Upper lobe of right lung (tissue), 1 donor: ENCODE data around the gene SERPINB6. TPM values are rescaled to one million over a fixed set of nuclear protein-coding genes. Genes with fewer than 3 reads are reported as not detected.

ENCODE experiments used
- ATAC-seq: fragments of 200-7000 bp; cut with Tn5 transposase; one replicate; pipeline ENCODE4 v1.9.1; 2020; ENCODE audit warnings: mild to moderate bottlenecking, moderate library complexity
- DNase-seq: peaks from one replicate; pipeline ENCODE4 v3.0.0-alpha.2; 2020
- H3K27ac ChIP-seq: fragments of 200-600 bp; one replicate; pipeline ENCODE4 v1.8.0; 2022
- H3K27me3 ChIP-seq: fragments of 200-600 bp; one replicate; pipeline ENCODE4 v1.8.0; 2022; ENCODE audit warnings: mild to moderate bottlenecking
- H3K36me3 ChIP-seq: fragments of 200-600 bp; one replicate; pipeline ENCODE4 v1.8.0; 2022
- H3K4me1 ChIP-seq: fragments of 200-600 bp; one replicate; pipeline ENCODE4 v1.8.0; 2022
- H3K4me3 ChIP-seq: fragments of 200-600 bp; one replicate; pipeline ENCODE4 v1.8.0; 2022; ENCODE audit warnings: mild to moderate bottlenecking
- H3K9me3 ChIP-seq: fragments of 200-600 bp; one replicate; pipeline ENCODE4 v1.8.0; 2022
- intact Hi-C: fragments of 100-400 bp; cut with DNase I; formaldehyde crosslinking; loops from one replicate; pipeline ENCODE4 v1.11.0; 2022
- total RNA-seq: library from RNA; stranded (reverse); fragmentation: NEBNext Ultra II Directional; extraction: Animal tissue kit (Norgen Biotek cat#: 25700); gene quantifications from one replicate; pipeline ENCODE4 v1.2.1, GENCODE V29; 2021
- TF ChIP-seq, protein P1 (sequence below): fragments of 200-600 bp; IDR thresholded peaks from one replicate; pipeline ENCODE4 v1.8.0; 2022; ENCODE audit warnings: antibody characterized with exemption
- donor health status: DM: no; HTN: yes; CAD: no; lungs with severe emphysema.

Gene SERPINB6
- total RNA-seq, 1 donor from 2014 or later: 157 TPM

GRCh38 chr6:2960935-2961334 lies 10.4 kb downstream of the SERPINB6 start:
- Histone ChIP-seq H3K27me3 (no peaks in the 10 kb centered on the region), H3K4me1 (peaks cover 64% of the 10 kb centered on the region), H3K4me3 (no peak overlapping the region), H3K27ac (peak overlapping the region; percentile 78), H3K36me3 (peaks cover 9% of the 10 kb centered on the region), H3K9me3 (no peaks in the 10 kb centered on the region)
- TF ChIP-seq, protein P1, sequence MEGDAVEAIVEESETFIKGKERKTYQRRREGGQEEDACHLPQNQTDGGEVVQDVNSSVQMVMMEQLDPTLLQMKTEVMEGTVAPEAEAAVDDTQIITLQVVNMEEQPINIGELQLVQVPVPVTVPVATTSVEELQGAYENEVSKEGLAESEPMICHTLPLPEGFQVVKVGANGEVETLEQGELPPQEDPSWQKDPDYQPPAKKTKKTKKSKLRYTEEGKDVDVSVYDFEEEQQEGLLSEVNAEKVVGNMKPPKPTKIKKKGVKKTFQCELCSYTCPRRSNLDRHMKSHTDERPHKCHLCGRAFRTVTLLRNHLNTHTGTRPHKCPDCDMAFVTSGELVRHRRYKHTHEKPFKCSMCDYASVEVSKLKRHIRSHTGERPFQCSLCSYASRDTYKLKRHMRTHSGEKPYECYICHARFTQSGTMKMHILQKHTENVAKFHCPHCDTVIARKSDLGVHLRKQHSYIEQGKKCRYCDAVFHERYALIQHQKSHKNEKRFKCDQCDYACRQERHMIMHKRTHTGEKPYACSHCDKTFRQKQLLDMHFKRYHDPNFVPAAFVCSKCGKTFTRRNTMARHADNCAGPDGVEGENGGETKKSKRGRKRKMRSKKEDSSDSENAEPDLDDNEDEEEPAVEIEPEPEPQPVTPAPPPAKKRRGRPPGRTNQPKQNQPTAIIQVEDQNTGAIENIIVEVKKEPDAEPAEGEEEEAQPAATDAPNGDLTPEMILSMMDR: no peak
- no peak for ATAC-seq
- intact Hi-C loops: no loop called here
- DNase-seq: no peak

- ATAC-seq (peak; percentile 4), DNase-seq (no peak)
- Histone ChIP-seq H3K9me3 (no peaks in the 10 kb centered on the region), H3K4me1 (peaks cover 64% of the 10 kb centered on the region), H3K36me3 (peaks cover 12% of the 10 kb centered on the region), H3K27me3 (no peaks in the 10 kb centered on the region), H3K27ac (peak overlapping the region; percentile 78), H3K4me3 (no peak overlapping the region)
- intact Hi-C loops: no loop called here
- TF ChIP-seq, protein P1: no peak
These were observed 11.3 kb downstream of the SERPINB6 start for GRCh38 chr6:2959909-2960719.

- Histone ChIP-seq H3K4me1 (peaks cover 64% of the 10 kb centered on the region), H3K27me3 (no peaks in the 10 kb centered on the region), H3K9me3 (no peaks in the 10 kb centered on the region), H3K4me3 (no peak overlapping the region), H3K36me3 (peaks cover 25% of the 10 kb centered on the region), H3K27ac (peak overlapping the region; percentile 78)
- ATAC-seq (peak; percentile 9), DNase-seq (no peak)
- intact Hi-C loops: no loop called here
- TF ChIP-seq, protein P1: no peak
These were observed 12.6 kb downstream of the SERPINB6 start for GRCh38 chr6:2958776-2959175.

DNA sequence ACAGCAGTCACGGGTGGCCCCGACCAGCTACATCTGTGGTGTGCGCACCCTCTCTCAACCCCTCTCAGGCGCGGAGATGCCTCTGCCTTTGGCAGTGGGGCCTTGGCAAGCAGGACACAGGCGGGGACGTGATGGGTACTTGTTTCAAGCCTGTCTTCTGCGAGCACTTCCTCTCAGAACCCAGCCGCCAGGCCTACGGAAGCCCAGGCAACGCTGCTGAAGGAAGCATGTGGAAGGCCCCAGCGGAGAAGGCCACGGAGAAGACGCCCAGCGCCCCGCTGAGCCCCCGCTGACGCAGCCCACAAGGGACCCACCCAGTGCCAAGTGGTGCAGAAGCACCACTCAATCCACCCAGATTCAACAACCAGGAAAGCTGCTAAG lies 13.0 kb downstream of the SERPINB6 start:
- no peak overlapping the region for H3K4me3 ChIP-seq
- H3K4me1 ChIP-seq: peaks cover 64% of the 10 kb centered on the region
- peak; percentile 83 for DNase-seq
- H3K27ac ChIP-seq: peak overlapping the region; percentile 78
- TF ChIP-seq, protein P1: no peak
- H3K9me3 ChIP-seq: no peaks in the 10 kb centered on the region
- intact Hi-C loops: no loop called here
- H3K27me3 ChIP-seq: no peaks in the 10 kb centered on the region
- ATAC-seq: peak; percentile 80
- H3K36me3 ChIP-seq: peaks cover 28% of the 10 kb centered on the region

GRCh38 chr6:2957696-2958330 lies 13.6 kb downstream of the SERPINB6 start:
- peaks cover 62% of the 10 kb centered on the region for H3K4me1 ChIP-seq
- H3K9me3 ChIP-seq: no peaks in the 10 kb centered on the region
- H3K27ac ChIP-seq: peak overlapping the region; percentile 78
- no peak for DNase-seq
- TF ChIP-seq, protein P1: no peak
- no peak overlapping the region for H3K4me3 ChIP-seq
- peak; percentile 2 for ATAC-seq
- H3K36me3 ChIP-seq: peaks cover 31% of the 10 kb centered on the region
- intact Hi-C loops: no loop called here
- no peaks in the 10 kb centered on the region for H3K27me3 ChIP-seq
